GM13976 (cell line): Measurements from ENCODE around the gene QRFP.

Experiments used
- DNase-seq: peaks from one replicate; pipeline ENCODE4 v3.0.0; 2012; ENCODE audit warnings: low spot score
- CTCF ChIP-seq: IDR thresholded peaks from 2 replicates; pipeline ENCODE4 v1.5.1; 2012; ENCODE audit warnings: borderline replicate concordance, mild to moderate bottlenecking; ENCODE audit not compliant: insufficient read depth; ENCODE audit errors: extremely low read depth, missing control alignments, control extremely low read depth
- in situ Hi-C: fragments of 300-500 bp; cut with MboI; formaldehyde crosslinking; loops from one replicate; pipeline ENCODE4 v1.12.0; 2022; ENCODE audit warnings: low sequenced_read_pairs, mixed read lengths, inconsistent platforms; ENCODE audit not compliant: unreplicated experiment

QRFP gene

GRCh38 chr9:130865921-130866320 lies 30.7 kb downstream of the QRFP start:
- no peak for TF ChIP-seq CTCF
- no peak for DNase-seq
- in situ Hi-C loops, result loop anchor here (5.0 to 10.0 kb wide), 2 partner anchors 91 to 159 kb away; no protein-coding TSS in a partner anchor

- no peak for TF ChIP-seq CTCF
- DNase-seq, result no peak
- in situ Hi-C loops, result loop anchor here (10.0 kb wide), 1 partner anchor 90 kb away; no protein-coding TSS in a partner anchor
These were observed 32.1 kb downstream of the QRFP start for GRCh38 chr9:130864541-130864940.

GRCh38 chr9:130862747-130863146 lies 33.9 kb downstream of the QRFP start:
- TF ChIP-seq CTCF, result no peak
- no peak for DNase-seq
- in situ Hi-C loops, result loop anchor here (10.0 kb wide), 1 partner anchor 88 kb away; no protein-coding TSS in a partner anchor

GRCh38 chr9:130862217-130862616 lies 34.4 kb downstream of the QRFP start:
- TF ChIP-seq CTCF, result no peak
- in situ Hi-C loops, result loop anchor here (10.0 kb wide), 1 partner anchor 87 kb away; no protein-coding TSS in a partner anchor
- DNase-seq, result no peak

DNA sequence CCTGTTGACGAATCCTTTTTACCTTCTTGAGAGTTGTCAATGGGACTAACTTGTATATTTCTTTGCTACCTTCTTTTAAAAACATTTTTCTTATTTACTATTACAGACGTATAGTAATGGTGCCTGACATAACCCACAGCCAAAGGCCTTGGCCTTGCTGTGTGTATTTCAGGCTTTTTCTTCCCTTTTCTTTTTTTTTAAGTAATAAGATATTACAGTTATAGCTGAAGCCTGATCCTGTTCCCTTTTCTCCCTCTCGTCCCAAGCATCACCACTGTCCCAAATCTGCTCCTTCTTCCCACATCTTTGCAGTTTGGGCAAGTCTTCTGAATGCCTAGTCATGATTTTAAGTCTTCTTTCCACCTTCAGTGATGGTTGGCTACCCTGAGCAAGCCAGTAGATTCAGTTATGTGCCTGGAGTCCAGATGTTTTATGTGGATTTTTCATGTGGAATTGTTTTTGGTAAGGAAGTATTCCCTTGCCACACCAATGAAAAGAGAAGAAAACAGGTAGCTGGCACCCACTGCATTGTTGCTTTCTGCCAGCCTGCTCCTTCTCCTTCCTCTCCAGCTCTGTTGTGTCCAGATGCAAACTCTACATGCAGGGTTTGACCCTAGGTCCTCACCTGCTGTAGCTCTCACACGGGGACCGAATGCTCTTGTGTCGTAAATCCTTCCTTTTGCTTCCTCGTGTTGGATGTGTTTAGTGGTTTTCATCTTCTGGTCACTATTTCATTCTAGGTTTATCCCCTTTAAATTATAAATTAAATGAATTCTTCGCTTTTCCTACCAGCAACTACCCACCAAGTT lies 35.0 kb downstream of the QRFP start:
- in situ Hi-C loops, result loop anchor here (10.0 kb wide), 1 partner anchor 87 kb away; no protein-coding TSS in a partner anchor
- no peak for DNase-seq
- no peak for TF ChIP-seq CTCF

DNA sequence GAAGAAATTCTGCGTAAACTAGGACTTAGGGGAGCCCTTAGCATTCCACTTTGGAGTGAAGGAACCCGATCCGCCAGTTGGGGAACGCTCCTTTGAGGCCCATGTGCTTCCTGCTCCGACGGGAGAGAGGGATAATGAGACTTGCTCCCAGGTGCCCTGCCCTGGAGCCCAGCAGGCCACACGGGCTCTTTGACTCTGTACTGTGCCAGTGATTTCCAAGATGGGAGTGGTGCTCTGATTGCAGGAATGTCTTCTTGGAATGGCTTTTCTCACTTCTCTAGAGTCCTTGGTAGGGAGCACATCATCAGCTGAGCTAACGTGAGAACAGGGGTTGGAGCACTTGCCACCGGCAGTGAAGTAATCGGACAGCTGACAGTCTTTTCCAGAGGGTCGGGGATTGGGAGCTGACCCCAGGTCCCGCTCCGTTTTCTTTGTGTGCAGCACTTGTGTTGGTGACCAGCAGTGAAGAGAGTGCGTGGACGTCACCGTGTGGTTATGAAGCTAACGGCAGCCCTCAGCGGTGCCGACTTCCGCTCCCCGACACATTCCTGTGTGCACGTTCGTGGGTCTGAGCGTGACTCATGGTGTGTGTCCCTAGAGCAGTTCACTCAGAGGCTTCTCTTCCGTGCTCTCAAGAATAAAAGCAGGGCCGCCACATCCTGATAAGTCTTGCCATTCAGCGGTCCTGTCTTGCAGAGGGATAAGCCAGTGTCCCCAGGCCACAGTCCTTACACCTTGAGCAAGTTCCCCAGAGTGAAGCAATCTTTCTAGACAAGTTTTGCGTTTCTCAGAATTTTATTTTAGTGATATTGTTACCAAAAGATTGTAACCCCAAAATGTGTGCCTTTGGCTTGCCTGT lies 35.9 kb downstream of the QRFP start:
- DNase-seq, result no peak
- TF ChIP-seq CTCF, result no peak
- in situ Hi-C loops, result loop anchor here (10.0 kb wide), 1 partner anchor 86 kb away; no protein-coding TSS in a partner anchor
